HepG2 (cell line): ENCODE results near the gene PRKN. TPM values are rescaled to one million over a fixed set of nuclear protein-coding genes. Genes with fewer than 3 reads are reported as not detected.
A peak's percentile ranks its signal among the peaks of the same experiment; 100 is the strongest.

ENCODE experiments used
- ATAC-seq: fragments of 200-7000 bp; cut with Tn5 transposase; 3 replicates; pipeline ENCODE4 v1.9.1; 2020; ENCODE audit warnings: mild to moderate bottlenecking, moderate library complexity
- BruUV-seq: library from RNA; stranded (reverse); fragments of 400-500 nt; replicated peaks from 2 replicates; lab custom pipeline; 2021; lab: Mats Ljungman, UMichigan
- CTCF ChIA-PET: fragments of 300-600 bp; formaldehyde crosslinking; extraction: SDS; loops from one replicate; lab custom pipeline; 2021; ENCODE audit warnings: low total read pairs, inconsistent platforms, low intra/inter-chr PET ratio; lab: Yijun Ruan, JAX
- POLR2A ChIA-PET: fragments of 350-600 bp; sonication (Branson Sonifier 250); formaldehyde crosslinking; loops from one replicate; lab custom pipeline; 2020; ENCODE audit warnings: antibody characterized with exemption, inconsistent platforms; lab: Yijun Ruan, JAX
- DNase-seq: peaks from one replicate; pipeline ENCODE4 v3.0.0-alpha.2; 2015; ENCODE audit warnings: low spot score
- FAIRE-seq: peaks from 3 replicates; lab custom pipeline; 2011; peaks lifted over from hg19 to GRCh38; lab: Jason Lieb, UNC
- H2AFZ ChIP-seq: one replicate; pipeline ENCODE4 v1.6.1; 2011; ENCODE audit warnings: low read length, inconsistent platforms
- H3K27ac ChIP-seq: fragments of 300-600 bp; 3 replicates; pipeline ENCODE4 v1.8.0; 2011; ENCODE audit warnings: mixed run types, mild to moderate bottlenecking, mixed read lengths, low read length, inconsistent platforms; ENCODE audit not compliant: insufficient read depth; ENCODE audit errors: extremely low read length
- H3K27me3 ChIP-seq, 2 experiments: fragments of 200-600 bp in 1 of 2; 2 replicates in 1 of 2; 3 replicates in 1 of 2; pipeline versions ENCODE4 v1.6.0 to v1.8.0; 2011; ENCODE audit warnings: low read length in 2 of 2, mild to moderate bottlenecking in 2 of 2, moderate library complexity in 2 of 2, inconsistent platforms in 1 of 2; ENCODE audit not compliant: insufficient read depth in 2 of 2, control insufficient read depth in 1 of 2
- H3K36me3 ChIP-seq, 2 experiments: fragments of 200-600 bp in 1 of 2; replicated peaks in 1 of 2; 2 replicates in 1 of 2; 3 replicates in 1 of 2; pipeline versions ENCODE4 v1.5.1 to v1.8.0; 2011; ENCODE audit warnings: low read length in 2 of 2, inconsistent platforms in 1 of 2; ENCODE audit not compliant: insufficient read depth in 2 of 2, control insufficient read depth in 1 of 2
- H3K4me1 ChIP-seq: 2 replicates; pipeline ENCODE4 v1.5.1; 2012; ENCODE audit warnings: low read length, inconsistent platforms; ENCODE audit not compliant: insufficient read depth
- H3K4me2 ChIP-seq: 2 replicates; pipeline ENCODE4 v1.6.0; 2011; ENCODE audit warnings: low read depth, low read length, inconsistent platforms
- H3K4me3 ChIP-seq, 3 experiments: fragments of 200-600 bp in 1 of 3; sonication (generic), shearing (Covaris generic) in 1 of 3; replicated peaks in 1 of 3; 2 replicates each; pipeline ENCODE4 v1.5.1; 2011 to 2016; ENCODE audit warnings: low read length in 3 of 3, inconsistent platforms in 2 of 3, low read depth in 2 of 3, mild to moderate bottlenecking in 2 of 3, control low read depth in 1 of 3, mixed read lengths in 1 of 3; ENCODE audit not compliant: insufficient read depth in 1 of 3
- H3K79me2 ChIP-seq: one replicate; pipeline ENCODE4 v1.6.1; 2011; ENCODE audit warnings: low read length, inconsistent platforms; ENCODE audit not compliant: insufficient read depth
- H3K9ac ChIP-seq: 2 replicates; pipeline ENCODE4 v1.6.0; 2011; ENCODE audit warnings: mild to moderate bottlenecking, low read depth, low read length, inconsistent platforms; ENCODE audit not compliant: insufficient read depth
- H3K9me3 ChIP-seq: 2 replicates; pipeline ENCODE4 v1.5.1; 2012; ENCODE audit warnings: mild to moderate bottlenecking, low read length
- H4K20me1 ChIP-seq: 2 replicates; pipeline ENCODE4 v1.6.0; 2011; ENCODE audit warnings: inconsistent platforms, mild to moderate bottlenecking, low read length, moderate library complexity; ENCODE audit not compliant: insufficient read depth
- ADNP ChIP-seq: sonication (generic); formaldehyde crosslinking; IDR thresholded peaks from 2 replicates; pipeline ENCODE4 v1.4.0; 2020; ENCODE audit warnings: missing genetic modification reagents
- CEBPG ChIP-seq: IDR thresholded peaks from 2 replicates; pipeline ENCODE4 v1.6.1; 2016
- MAF1 ChIP-seq: sonication (generic); formaldehyde crosslinking; IDR thresholded peaks from 2 replicates; pipeline ENCODE4 v1.5.0; 2020; ENCODE audit warnings: missing genetic modification reagents, borderline replicate concordance
- MAFK ChIP-seq, 2 experiments: IDR thresholded peaks in 1 of 2; conservative IDR thresholded peaks in 1 of 2; 2 replicates each; pipeline ENCODE4 v1.6.1; 2011; ENCODE audit warnings: improper control_type of control experiment in 2 of 2, low read length in 2 of 2
- MED8 ChIP-seq: sonication (generic); formaldehyde crosslinking; IDR thresholded peaks from 2 replicates; pipeline ENCODE4 v1.8.1; 2023; ENCODE audit warnings: mild to moderate bottlenecking, missing genetic modification reagents; ENCODE audit not compliant: insufficient replicate concordance
- RARA ChIP-seq: IDR thresholded peaks from 2 replicates; pipeline ENCODE4 v1.6.1; 2016; ENCODE audit warnings: missing genetic modification reagents, missing compliant biosample characterization
- SRSF1 ChIP-seq: fragments of 200-400 bp; formaldehyde crosslinking; optimal IDR thresholded peaks from 2 replicates; pipeline ENCODE3; 2017; ENCODE audit warnings: mild to moderate bottlenecking, low read depth, low read length, moderate library complexity
- UBTF ChIP-seq: sonication (generic); formaldehyde crosslinking; IDR thresholded peaks from 2 replicates; pipeline ENCODE4 v1.4.0; 2020; ENCODE audit warnings: mild to moderate bottlenecking, missing genetic modification reagents
- ZBTB43 ChIP-seq: sonication (generic); formaldehyde crosslinking; conservative IDR thresholded peaks from 2 replicates; pipeline ENCODE4 v1.4.0; 2020; ENCODE audit warnings: missing genetic modification reagents
- ZFX ChIP-seq: sonication (generic); formaldehyde crosslinking; IDR thresholded peaks from 2 replicates; pipeline ENCODE4 v1.4.0; 2020; ENCODE audit warnings: mild to moderate bottlenecking, low read depth, missing genetic modification reagents, moderate library complexity
- ZNF33A ChIP-seq: sonication (generic); formaldehyde crosslinking; IDR thresholded peaks from 2 replicates; pipeline ENCODE4 v1.5.1; 2020; ENCODE audit warnings: missing genetic modification reagents, mild to moderate bottlenecking, moderate library complexity, borderline replicate concordance
- ZNF468 ChIP-seq: sonication (generic); formaldehyde crosslinking; IDR thresholded peaks from 2 replicates; pipeline ENCODE4 v1.8.0; 2022; ENCODE audit warnings: mild to moderate bottlenecking, moderate library complexity, missing genetic modification reagents
- ZNF556 ChIP-seq: sonication (generic); formaldehyde crosslinking; IDR thresholded peaks from 2 replicates; pipeline ENCODE4 v1.4.0; 2020; ENCODE audit warnings: mild to moderate bottlenecking, missing genetic modification reagents, borderline replicate concordance
- ZNF790 ChIP-seq: sonication (generic); formaldehyde crosslinking; IDR thresholded peaks from 2 replicates; pipeline ENCODE4 v1.8.0; 2022; ENCODE audit warnings: missing genetic modification reagents, mild to moderate bottlenecking, borderline replicate concordance
- ZNF83 ChIP-seq: sonication (generic); formaldehyde crosslinking; IDR thresholded peaks from 2 replicates; pipeline ENCODE4 v1.4.0; 2020; ENCODE audit warnings: missing genetic modification reagents, mild to moderate bottlenecking, borderline replicate concordance
- ZSCAN20 ChIP-seq: sonication (generic); formaldehyde crosslinking; IDR thresholded peaks from 2 replicates; pipeline ENCODE4 v1.4.0; 2020; ENCODE audit warnings: missing genetic modification reagents, mild to moderate bottlenecking, borderline replicate concordance
- WGBS: methylation state at CpG from one replicate; pipeline ENCODE4 v1.1.6; 2017; ENCODE audit warnings: low lambda C conversion rate; 5-methylcytosine and 5-hydroxymethylcytosine counted together
- in situ Hi-C: cut with HindIII; loops from 2 replicates; pipeline ENCODE4 v1.10.0; 2017; ENCODE audit warnings: low pct_unique_long_range_greater_than_20kb; ENCODE audit not compliant: extremely low pct_ligation_motif_present
- intact Hi-C: fragments of 100-400 bp; cut with micrococcal nuclease; formaldehyde crosslinking; loops from one replicate; pipeline ENCODE4 v1.10.0; 2022; ENCODE audit not compliant: unreplicated experiment
- polyA plus RNA-seq, 8 experiments: library from polyadenylated mRNA; depleted of rRNA in 3 of 8; stranded (reverse) in 7 of 8; unstranded in 1 of 8; fragments of >200 nt; fragmentation: Illumina TruSeq in 4 of 8; extraction: Trizol in 4 of 8; gene quantifications; 2 replicates each; pipeline versions ENCODE4 v1.2.1 to v1.2.3, GENCODE V29; 2011 to 2016; ENCODE audit warnings: low read depth in 4 of 8, missing spikeins in 1 of 8, mixed read lengths in 1 of 8; ENCODE audit not compliant: insufficient read depth in 1 of 8
- total RNA-seq, 5 experiments: library from RNA; depleted of rRNA; stranded (reverse); fragments of >200 nt; fragmentation: Illumina TruSeq; extraction: Trizol; gene quantifications; 2 replicates each; pipeline ENCODE4 v1.2.3, GENCODE V29; 2016; ENCODE audit warnings: low read depth in 1 of 5

Gene PRKN
- total and polyA plus RNA-seq, 2 of the 13 experiments (the other 11 are each of a cell fraction or from before 2014, with no cell fraction given), result 0.31 to 0.44 TPM

GRCh38 chr6:162751211-162751859 lies 23.8 kb upstream of the PRKN start:
- ChIA-PET CTCF (no interaction called here), POLR2A (no interaction called here)
- no peak overlapping the region for H3K4me2 ChIP-seq
- no peaks in the 10 kb centered on the region for H4K20me1 ChIP-seq
- no peaks in the 10 kb centered on the region for H3K4me1 ChIP-seq
- no peaks in the 10 kb centered on the region for H3K36me3 ChIP-seq
- intact Hi-C loops, result no loop called here
- H3K27ac ChIP-seq, result no peak overlapping the region
- H3K9me3 ChIP-seq, result peaks cover 9% of the 10 kb centered on the region; the same call in 1 of the 2 replicates
- DNase-seq (no peak), FAIRE-seq (no peak), ATAC-seq (no peak)
- H3K79me2 ChIP-seq, result no peaks in the 10 kb centered on the region
- H2AFZ ChIP-seq, result no peak overlapping the region
- no TSS peak for BruUV-seq
- TF ChIP-seq MAFK (conservative IDR thresholded peaks at IDR 0.05 in 1 of 2, IDR thresholded peaks at IDR 0.05 in 1 of 2; ENCODE audit: low read length in 2 of 2) (peak in 1 of 2 experiments; percentile 79; a peak in 3 of 4 replicates), ZNF790 (CRISPR knock-in tag) (no peak)
- no peak overlapping the region for H3K9ac ChIP-seq
- H3K27me3 ChIP-seq, result no peaks in the 10 kb centered on the region
- in situ Hi-C loops, result no loop called here
- no peak overlapping the region for H3K4me3 ChIP-seq

GRCh38 chr6:162750776-162751175 lies 23.2 kb upstream of the PRKN start:
- no peak overlapping the region for H3K27ac ChIP-seq
- DNase-seq (peak; percentile 23), FAIRE-seq (no peak), ATAC-seq (no peak)
- in situ Hi-C loops (no loop called here), intact Hi-C loops (no loop called here)
- no peak overlapping the region for H3K4me3 ChIP-seq
- no TSS peak for BruUV-seq
- H4K20me1 ChIP-seq, result no peaks in the 10 kb centered on the region
- 3% methylated on average over 3 of the region's 3 CpGs for WGBS
- H3K79me2 ChIP-seq, result no peaks in the 10 kb centered on the region
- H3K9ac ChIP-seq, result no peak overlapping the region
- H3K27me3 ChIP-seq, result no peaks in the 10 kb centered on the region
- ChIA-PET POLR2A (no interaction called here), CTCF (no interaction called here)
- no peaks in the 10 kb centered on the region for H3K4me1 ChIP-seq
- no peaks in the 10 kb centered on the region for H3K36me3 ChIP-seq
- 0 out of 2 replicates have a peak, but pooled peaks cover 4% of the 10 kb centered on the region for H3K9me3 ChIP-seq
- H3K4me2 ChIP-seq, result no peak overlapping the region
- H2AFZ ChIP-seq, result no peak overlapping the region
- TF ChIP-seq ZBTB43 (CRISPR knock-in tag) (no peak), ZNF468 (no peak), SRSF1 (no peak), ZFX (CRISPR knock-in tag) (no peak), ZNF83 (CRISPR knock-in tag) (no peak), RARA (CRISPR knock-in tag) (no peak), ZNF33A (CRISPR knock-in tag) (no peak), ZSCAN20 (CRISPR knock-in tag) (no peak), ADNP (CRISPR knock-in tag) (no peak), UBTF (CRISPR knock-in tag) (no peak), MAF1 (no peak), MED8 (CRISPR knock-in tag) (no peak), ZNF556 (CRISPR knock-in tag) (no peak), CEBPG (CRISPR knock-in tag) (no peak)
